Neural cell (in vitro differentiated cells): ENCODE measurements around the gene MRPL47. TPM values are rescaled to one million over a fixed set of nuclear protein-coding genes. Genes with fewer than 3 reads are reported as not detected.

Experiments
- H2AFZ ChIP-seq: fragments of 200-600, 300-800 bp; sonication (generic), shearing (Covaris generic); 2 replicates; pipeline ENCODE4 v1.6.0; 2014; ENCODE audit warnings: low read depth, mild to moderate bottlenecking, antibody characterized with exemption, low read length, moderate library complexity
- H3F3A ChIP-seq: fragments of 200-600 bp; shearing (Covaris generic); 2 replicates; pipeline ENCODE4 v1.6.1; 2016; ENCODE audit warnings: mild to moderate bottlenecking, moderate library complexity, mixed read lengths, antibody characterized with exemption, low read length; ENCODE audit not compliant: insufficient read depth, poor library complexity, severe bottlenecking
- H3K27ac ChIP-seq: fragments of 200-600, 300-800 bp; sonication (generic), shearing (Covaris generic); 2 replicates; pipeline ENCODE4 v1.5.1; 2014; ENCODE audit warnings: mild to moderate bottlenecking, low read length, moderate library complexity
- H3K27me3 ChIP-seq: fragments of 300-800, 200-600 bp; sonication (generic), shearing (Covaris generic); 2 replicates; pipeline ENCODE4 v1.6.0; 2014; ENCODE audit warnings: mild to moderate bottlenecking, low read depth, low read length, moderate library complexity; ENCODE audit not compliant: insufficient read depth
- H3K36me3 ChIP-seq: fragments of 300-800, 200-600 bp; sonication (generic), shearing (Covaris generic); 2 replicates; pipeline ENCODE4 v1.5.1; 2014; ENCODE audit warnings: mild to moderate bottlenecking, antibody characterized with exemption, low read length, moderate library complexity; ENCODE audit not compliant: insufficient read depth
- H3K4me2 ChIP-seq: fragments of 300-800, 200-600 bp; sonication (generic), shearing (Covaris generic); 2 replicates; pipeline ENCODE4 v1.6.0; 2014; ENCODE audit warnings: mild to moderate bottlenecking, low read length
- H3K4me3 ChIP-seq: fragments of 300-800, 200-600 bp; sonication (generic), shearing (Covaris generic); 2 replicates; pipeline ENCODE4 v1.5.1; 2014; ENCODE audit warnings: mild to moderate bottlenecking, low read length, moderate library complexity
- H3K79me2 ChIP-seq: fragments of 200-600 bp; shearing (Covaris generic); replicated peaks from 2 replicates; pipeline ENCODE4 v1.6.0; 2014; ENCODE audit warnings: mild to moderate bottlenecking, low read length, moderate library complexity; ENCODE audit not compliant: insufficient read depth
- H3K9ac ChIP-seq: fragments of 300-800, 200-600 bp; sonication (generic), shearing (Covaris generic); 2 replicates; pipeline ENCODE4 v1.6.1; 2016; ENCODE audit warnings: mild to moderate bottlenecking, low read length, mixed read lengths
- H3K9me2 ChIP-seq: fragments of 200-600 bp; shearing (Covaris generic); 2 replicates; pipeline ENCODE4 v1.6.1; 2016; ENCODE audit warnings: mild to moderate bottlenecking, low read length, mixed read lengths; ENCODE audit not compliant: insufficient read depth
- H3K9me3 ChIP-seq: fragments of 200-600, 300-800 bp; sonication (generic), shearing (Covaris generic); 2 replicates; pipeline ENCODE4 v1.6.1; 2016; ENCODE audit warnings: mild to moderate bottlenecking, mixed run types, low read length, moderate library complexity, mixed read lengths
- H4K20me1 ChIP-seq: fragments of 200-600 bp; shearing (Covaris generic); 2 replicates; pipeline ENCODE4 v1.6.1; 2016; ENCODE audit warnings: mild to moderate bottlenecking, mixed run types; ENCODE audit not compliant: insufficient read depth
- CTCF ChIP-seq: fragments of 450-650 bp; IDR thresholded peaks from 2 replicates; pipeline ENCODE4 v1.5.1; 2014; ENCODE audit warnings: antibody characterized with exemption, mild to moderate bottlenecking, moderate library complexity; ENCODE audit not compliant: poor library complexity, severe bottlenecking
- EP300 ChIP-seq: fragments of 450-650 bp; conservative IDR thresholded peaks from 2 replicates; pipeline ENCODE4 v1.6.1; 2014; ENCODE audit warnings: antibody characterized with exemption, mild to moderate bottlenecking, moderate library complexity; ENCODE audit not compliant: poor library complexity, severe bottlenecking
- EZH2 ChIP-seq: fragments of 200-600, 300-800 bp; shearing (Covaris generic), sonication (generic); IDR thresholded peaks from 2 replicates; pipeline ENCODE4 v1.6.1; 2014; ENCODE audit warnings: antibody characterized with exemption, low read length, borderline replicate concordance, mild to moderate bottlenecking; ENCODE audit not compliant: insufficient read depth, poor library complexity, severe bottlenecking
- MXI1 ChIP-seq: fragments of 450-650 bp; conservative IDR thresholded peaks from 2 replicates; pipeline ENCODE4 v1.6.1; 2014; ENCODE audit warnings: antibody characterized with exemption, mild to moderate bottlenecking; ENCODE audit not compliant: poor library complexity, severe bottlenecking
- POLR2AphosphoS5 ChIP-seq: IDR thresholded peaks from 2 replicates; pipeline ENCODE4 v1.6.1; 2012
- RAD21 ChIP-seq: fragments of 450-650 bp; conservative IDR thresholded peaks from 2 replicates; pipeline ENCODE4 v1.6.1; 2014; ENCODE audit warnings: antibody characterized with exemption, mild to moderate bottlenecking, moderate library complexity
- REST ChIP-seq: IDR thresholded peaks from 2 replicates; pipeline ENCODE4 v1.6.1; 2012; ENCODE audit warnings: borderline replicate concordance
- SMC3 ChIP-seq: fragments of 450-650 bp; conservative IDR thresholded peaks from 2 replicates; pipeline ENCODE4 v1.6.1; 2014; ENCODE audit warnings: antibody characterized with exemption, mild to moderate bottlenecking, moderate library complexity; ENCODE audit not compliant: poor library complexity
- TAF1 ChIP-seq: IDR thresholded peaks from 2 replicates; pipeline ENCODE4 v1.6.1; 2012; ENCODE audit warnings: low read depth
- polyA plus RNA-seq: library from polyadenylated mRNA; depleted of rRNA; stranded (reverse); fragments of >200 nt; gene quantifications from 2 replicates; pipeline ENCODE4 v1.2.3, GENCODE V29; 2014

Gene MRPL47
- polyA plus RNA-seq, 1 donor from 2014 or later: 91.1 TPM

- H3K4me2 ChIP-seq: no peak overlapping the region
- no peaks in the 10 kb centered on the region for H3F3A ChIP-seq
- H3K4me3 ChIP-seq: no peak overlapping the region
- H3K79me2 ChIP-seq: no peaks in the 10 kb centered on the region
- H3K27me3 ChIP-seq: no peaks in the 10 kb centered on the region
- H3K9me3 ChIP-seq: no peaks in the 10 kb centered on the region
- H2AFZ ChIP-seq: no peak overlapping the region
- H4K20me1 ChIP-seq: no peaks in the 10 kb centered on the region
- no peaks in the 10 kb centered on the region for H3K9me2 ChIP-seq
- no peak overlapping the region for H3K27ac ChIP-seq
- H3K36me3 ChIP-seq: peaks cover 3% of the 10 kb centered on the region
- no peak for TF ChIP-seq EZH2
- TF ChIP-seq POLR2AphosphoS5: no peak
- no peak for TF ChIP-seq EP300
- TF ChIP-seq REST: no peak
- no peak for TF ChIP-seq CTCF
- TF ChIP-seq MXI1: no peak
- TF ChIP-seq TAF1: no peak
- no peak for TF ChIP-seq SMC3
- no peak for TF ChIP-seq RAD21
- no peak overlapping the region for H3K9ac ChIP-seq
Measured at GRCh38 chr3:179589143-179589542, 15.3 kb downstream of the MRPL47 start.

GRCh38 chr3:179580992-179581391 is 23.4 kb downstream of the MRPL47 start:
- Histone ChIP-seq H3K4me3 (no peak overlapping the region), H3K9me2 (no peaks in the 10 kb centered on the region), H3K9me3 (no peaks in the 10 kb centered on the region), H4K20me1 (no peaks in the 10 kb centered on the region), H2AFZ (no peak overlapping the region), H3F3A (no peaks in the 10 kb centered on the region), H3K36me3 (no peaks in the 10 kb centered on the region), H3K27me3 (no peaks in the 10 kb centered on the region), H3K79me2 (no peaks in the 10 kb centered on the region), H3K4me2 (no peak overlapping the region), H3K9ac (no peak overlapping the region), H3K27ac (no peak overlapping the region)
- TF ChIP-seq CTCF: no peak
- no peak for TF ChIP-seq EP300
- TF ChIP-seq POLR2AphosphoS5: no peak
- no peak for TF ChIP-seq EZH2
- no peak for TF ChIP-seq TAF1
- TF ChIP-seq SMC3: no peak
- no peak for TF ChIP-seq REST
- TF ChIP-seq MXI1: no peak
- no peak for TF ChIP-seq RAD21
